ENCODE measurements around the gene CDH4.

GRCh38 chr20:61819921-61820825 lies 568.1 kb downstream of the CDH4 start:
- TF ChIP-seq POLR2A (IDR thresholded peaks at IDR 0.05; ENCODE audit: low read length) (no peak), GATA1 (IDR thresholded peaks at IDR 0.05; ENCODE audit: low read depth, low read length) (no peak)
